HepG2 (cell line): Measurements from ENCODE around the gene BAHCC1. TPM values are rescaled to one million over a fixed set of nuclear protein-coding genes. Genes with fewer than 3 reads are reported as not detected.

Source experiments
- ATF7-NPFF ChIP-seq: sonication (generic); formaldehyde crosslinking; IDR thresholded peaks from 2 replicates; pipeline ENCODE4 v1.8.1; 2023; ENCODE audit warnings: mild to moderate bottlenecking, low read depth, missing genetic modification reagents, moderate library complexity
- CEBPB ChIP-seq: IDR thresholded peaks from 2 replicates; pipeline ENCODE4 v1.6.1; 2011; ENCODE audit warnings: low read depth, low read length, improper control_type of control experiment, borderline replicate concordance
- GABPB1 ChIP-seq: IDR thresholded peaks from 2 replicates; pipeline ENCODE4 v1.6.1; 2016; ENCODE audit warnings: mild to moderate bottlenecking, missing genetic modification reagents, moderate library complexity, missing compliant biosample characterization
- KDM4B ChIP-seq: sonication (generic); formaldehyde crosslinking; IDR thresholded peaks from 2 replicates; pipeline ENCODE4 v1.4.0; 2020; ENCODE audit warnings: missing genetic modification reagents
- PAWR ChIP-seq: sonication (generic); formaldehyde crosslinking; IDR thresholded peaks from 2 replicates; pipeline ENCODE4 v1.4.0; 2020; ENCODE audit warnings: missing genetic modification reagents, mild to moderate bottlenecking, borderline replicate concordance
- ZHX1 ChIP-seq: sonication (generic); formaldehyde crosslinking; IDR thresholded peaks from 2 replicates; pipeline ENCODE4 v1.8.1; 2022; ENCODE audit warnings: low read depth, mild to moderate bottlenecking, missing genetic modification reagents
- ZNF792 ChIP-seq: IDR thresholded peaks from 2 replicates; pipeline ENCODE4 v1.6.1; 2016
- ZSCAN5A ChIP-seq: sonication (generic); formaldehyde crosslinking; IDR thresholded peaks from 2 replicates; pipeline ENCODE4 v1.8.0; 2022; ENCODE audit warnings: mild to moderate bottlenecking, missing genetic modification reagents, borderline replicate concordance
- polyA plus RNA-seq, 8 experiments: library from polyadenylated mRNA; depleted of rRNA in 3 of 8; stranded (reverse) in 7 of 8; unstranded in 1 of 8; fragments of >200 nt; fragmentation: Illumina TruSeq in 4 of 8; extraction: Trizol in 4 of 8; gene quantifications; 2 replicates each; pipeline versions ENCODE4 v1.2.1 to v1.2.3, GENCODE V29; 2011 to 2016; ENCODE audit warnings: low read depth in 4 of 8, missing spikeins in 1 of 8, mixed read lengths in 1 of 8; ENCODE audit not compliant: insufficient read depth in 1 of 8
- total RNA-seq, 5 experiments: library from RNA; depleted of rRNA; stranded (reverse); fragments of >200 nt; fragmentation: Illumina TruSeq; extraction: Trizol; gene quantifications; 2 replicates each; pipeline ENCODE4 v1.2.3, GENCODE V29; 2016; ENCODE audit warnings: low read depth in 1 of 5
- TF ChIP-seq, protein P1 (sequence below): sonication (generic); formaldehyde crosslinking; IDR thresholded peaks from 2 replicates; pipeline ENCODE4 v1.4.0; 2020; ENCODE audit warnings: missing genetic modification reagents
- TF ChIP-seq, protein P2 (sequence below): sonication (generic); formaldehyde crosslinking; IDR thresholded peaks from 2 replicates; pipeline ENCODE4 v1.4.0; 2020; ENCODE audit warnings: missing genetic modification reagents
- TF ChIP-seq, protein P3 (sequence below): sonication (generic); formaldehyde crosslinking; conservative IDR thresholded peaks from 2 replicates; pipeline ENCODE4 v1.8.1; 2023; ENCODE audit warnings: missing genetic modification reagents
- TF ChIP-seq, protein P4 (sequence below): IDR thresholded peaks from 2 replicates; pipeline ENCODE4 v1.6.1; 2012; ENCODE audit warnings: inconsistent platforms

Gene BAHCC1
- total and polyA plus RNA-seq, 2 of the 13 experiments (the other 11 are each of a cell fraction or from before 2014, with no cell fraction given), result 1.4 to 1.7 TPM

- TF ChIP-seq PAWR (CRISPR knock-in tag) (no peak), KDM4B (CRISPR knock-in tag) (no peak), ZHX1 (CRISPR knock-in tag) (no peak), CEBPB (no peak), ZNF792 (no peak), GABPB1 (CRISPR knock-in tag) (peak; percentile 34; the same call in 1 of the 2 replicates), ATF7-NPFF (CRISPR knock-in tag) (peak; percentile 55; the same call in 1 of the 2 replicates), ZSCAN5A (CRISPR knock-in tag) (no peak)
- TF ChIP-seq, protein P1, sequence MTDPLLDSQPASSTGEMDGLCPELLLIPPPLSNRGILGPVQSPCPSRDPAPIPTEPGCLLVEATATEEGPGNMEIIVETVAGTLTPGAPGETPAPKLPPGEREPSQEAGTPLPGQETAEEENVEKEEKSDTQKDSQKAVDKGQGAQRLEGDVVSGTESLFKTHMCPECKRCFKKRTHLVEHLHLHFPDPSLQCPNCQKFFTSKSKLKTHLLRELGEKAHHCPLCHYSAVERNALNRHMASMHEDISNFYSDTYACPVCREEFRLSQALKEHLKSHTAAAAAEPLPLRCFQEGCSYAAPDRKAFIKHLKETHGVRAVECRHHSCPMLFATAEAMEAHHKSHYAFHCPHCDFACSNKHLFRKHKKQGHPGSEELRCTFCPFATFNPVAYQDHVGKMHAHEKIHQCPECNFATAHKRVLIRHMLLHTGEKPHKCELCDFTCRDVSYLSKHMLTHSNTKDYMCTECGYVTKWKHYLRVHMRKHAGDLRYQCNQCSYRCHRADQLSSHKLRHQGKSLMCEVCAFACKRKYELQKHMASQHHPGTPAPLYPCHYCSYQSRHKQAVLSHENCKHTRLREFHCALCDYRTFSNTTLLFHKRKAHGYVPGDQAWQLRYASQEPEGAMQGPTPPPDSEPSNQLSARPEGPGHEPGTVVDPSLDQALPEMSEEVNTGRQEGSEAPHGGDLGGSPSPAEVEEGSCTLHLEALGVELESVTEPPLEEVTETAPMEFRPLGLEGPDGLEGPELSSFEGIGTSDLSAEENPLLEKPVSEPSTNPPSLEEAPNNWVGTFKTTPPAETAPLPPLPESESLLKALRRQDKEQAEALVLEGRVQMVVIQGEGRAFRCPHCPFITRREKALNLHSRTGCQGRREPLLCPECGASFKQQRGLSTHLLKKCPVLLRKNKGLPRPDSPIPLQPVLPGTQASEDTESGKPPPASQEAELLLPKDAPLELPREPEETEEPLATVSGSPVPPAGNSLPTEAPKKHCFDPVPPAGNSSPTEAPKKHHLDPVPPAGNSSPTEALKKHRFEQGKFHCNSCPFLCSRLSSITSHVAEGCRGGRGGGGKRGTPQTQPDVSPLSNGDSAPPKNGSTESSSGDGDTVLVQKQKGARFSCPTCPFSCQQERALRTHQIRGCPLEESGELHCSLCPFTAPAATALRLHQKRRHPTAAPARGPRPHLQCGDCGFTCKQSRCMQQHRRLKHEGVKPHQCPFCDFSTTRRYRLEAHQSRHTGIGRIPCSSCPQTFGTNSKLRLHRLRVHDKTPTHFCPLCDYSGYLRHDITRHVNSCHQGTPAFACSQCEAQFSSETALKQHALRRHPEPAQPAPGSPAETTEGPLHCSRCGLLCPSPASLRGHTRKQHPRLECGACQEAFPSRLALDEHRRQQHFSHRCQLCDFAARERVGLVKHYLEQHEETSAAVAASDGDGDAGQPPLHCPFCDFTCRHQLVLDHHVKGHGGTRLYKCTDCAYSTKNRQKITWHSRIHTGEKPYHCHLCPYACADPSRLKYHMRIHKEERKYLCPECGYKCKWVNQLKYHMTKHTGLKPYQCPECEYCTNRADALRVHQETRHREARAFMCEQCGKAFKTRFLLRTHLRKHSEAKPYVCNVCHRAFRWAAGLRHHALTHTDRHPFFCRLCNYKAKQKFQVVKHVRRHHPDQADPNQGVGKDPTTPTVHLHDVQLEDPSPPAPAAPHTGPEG, result peak; percentile 51; the same call in 1 of the 2 replicates
- TF ChIP-seq, protein P2, sequence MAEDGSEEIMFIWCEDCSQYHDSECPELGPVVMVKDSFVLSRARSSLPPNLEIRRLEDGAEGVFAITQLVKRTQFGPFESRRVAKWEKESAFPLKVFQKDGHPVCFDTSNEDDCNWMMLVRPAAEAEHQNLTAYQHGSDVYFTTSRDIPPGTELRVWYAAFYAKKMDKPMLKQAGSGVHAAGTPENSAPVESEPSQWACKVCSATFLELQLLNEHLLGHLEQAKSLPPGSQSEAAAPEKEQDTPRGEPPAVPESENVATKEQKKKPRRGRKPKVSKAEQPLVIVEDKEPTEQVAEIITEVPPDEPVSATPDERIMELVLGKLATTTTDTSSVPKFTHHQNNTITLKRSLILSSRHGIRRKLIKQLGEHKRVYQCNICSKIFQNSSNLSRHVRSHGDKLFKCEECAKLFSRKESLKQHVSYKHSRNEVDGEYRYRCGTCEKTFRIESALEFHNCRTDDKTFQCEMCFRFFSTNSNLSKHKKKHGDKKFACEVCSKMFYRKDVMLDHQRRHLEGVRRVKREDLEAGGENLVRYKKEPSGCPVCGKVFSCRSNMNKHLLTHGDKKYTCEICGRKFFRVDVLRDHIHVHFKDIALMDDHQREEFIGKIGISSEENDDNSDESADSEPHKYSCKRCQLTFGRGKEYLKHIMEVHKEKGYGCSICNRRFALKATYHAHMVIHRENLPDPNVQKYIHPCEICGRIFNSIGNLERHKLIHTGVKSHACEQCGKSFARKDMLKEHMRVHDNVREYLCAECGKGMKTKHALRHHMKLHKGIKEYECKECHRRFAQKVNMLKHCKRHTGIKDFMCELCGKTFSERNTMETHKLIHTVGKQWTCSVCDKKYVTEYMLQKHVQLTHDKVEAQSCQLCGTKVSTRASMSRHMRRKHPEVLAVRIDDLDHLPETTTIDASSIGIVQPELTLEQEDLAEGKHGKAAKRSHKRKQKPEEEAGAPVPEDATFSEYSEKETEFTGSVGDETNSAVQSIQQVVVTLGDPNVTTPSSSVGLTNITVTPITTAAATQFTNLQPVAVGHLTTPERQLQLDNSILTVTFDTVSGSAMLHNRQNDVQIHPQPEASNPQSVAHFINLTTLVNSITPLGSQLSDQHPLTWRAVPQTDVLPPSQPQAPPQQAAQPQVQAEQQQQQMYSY, result no peak
- TF ChIP-seq, protein P3, sequence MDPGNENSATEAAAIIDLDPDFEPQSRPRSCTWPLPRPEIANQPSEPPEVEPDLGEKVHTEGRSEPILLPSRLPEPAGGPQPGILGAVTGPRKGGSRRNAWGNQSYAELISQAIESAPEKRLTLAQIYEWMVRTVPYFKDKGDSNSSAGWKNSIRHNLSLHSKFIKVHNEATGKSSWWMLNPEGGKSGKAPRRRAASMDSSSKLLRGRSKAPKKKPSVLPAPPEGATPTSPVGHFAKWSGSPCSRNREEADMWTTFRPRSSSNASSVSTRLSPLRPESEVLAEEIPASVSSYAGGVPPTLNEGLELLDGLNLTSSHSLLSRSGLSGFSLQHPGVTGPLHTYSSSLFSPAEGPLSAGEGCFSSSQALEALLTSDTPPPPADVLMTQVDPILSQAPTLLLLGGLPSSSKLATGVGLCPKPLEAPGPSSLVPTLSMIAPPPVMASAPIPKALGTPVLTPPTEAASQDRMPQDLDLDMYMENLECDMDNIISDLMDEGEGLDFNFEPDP (CRISPR knock-in tag), result no peak
- TF ChIP-seq, protein P4, sequence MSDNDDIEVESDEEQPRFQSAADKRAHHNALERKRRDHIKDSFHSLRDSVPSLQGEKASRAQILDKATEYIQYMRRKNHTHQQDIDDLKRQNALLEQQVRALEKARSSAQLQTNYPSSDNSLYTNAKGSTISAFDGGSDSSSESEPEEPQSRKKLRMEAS, result peak; percentile 81
These were observed 86.0 kb downstream of the BAHCC1 start (continued) for GRCh38 chr17:81481073-81481799.
